Adrenal gland (tissue), 5 donors: ENCODE results near the gene ZFHX3.

Experiments
- POLR2A ChIP-seq, 2 donors: fragments of 450-650 bp; IDR thresholded peaks; one replicate each; pipeline ENCODE4 v1.6.1; 2017; ENCODE audit warnings: antibody characterized with exemption in 2 of 2, mild to moderate bottlenecking in 2 of 2, moderate library complexity in 1 of 2
- TF ChIP-seq, protein P1 (sequence below), 6 experiments: fragments of 450-650 bp in 4 of 6; fragments of 200-600 bp in 2 of 6; sonication (generic) in 1 of 6; IDR thresholded peaks; 1 replicate in 5 of 6; 2 replicates in 1 of 6; pipeline versions ENCODE4 v1.5.1 to v1.8.0; 2016 to 2021; ENCODE audit warnings: antibody characterized with exemption in 6 of 6, mild to moderate bottlenecking in 2 of 6, moderate library complexity in 1 of 6
- donor health status: DM: no; HTN: no; CAD: no.

DNA sequence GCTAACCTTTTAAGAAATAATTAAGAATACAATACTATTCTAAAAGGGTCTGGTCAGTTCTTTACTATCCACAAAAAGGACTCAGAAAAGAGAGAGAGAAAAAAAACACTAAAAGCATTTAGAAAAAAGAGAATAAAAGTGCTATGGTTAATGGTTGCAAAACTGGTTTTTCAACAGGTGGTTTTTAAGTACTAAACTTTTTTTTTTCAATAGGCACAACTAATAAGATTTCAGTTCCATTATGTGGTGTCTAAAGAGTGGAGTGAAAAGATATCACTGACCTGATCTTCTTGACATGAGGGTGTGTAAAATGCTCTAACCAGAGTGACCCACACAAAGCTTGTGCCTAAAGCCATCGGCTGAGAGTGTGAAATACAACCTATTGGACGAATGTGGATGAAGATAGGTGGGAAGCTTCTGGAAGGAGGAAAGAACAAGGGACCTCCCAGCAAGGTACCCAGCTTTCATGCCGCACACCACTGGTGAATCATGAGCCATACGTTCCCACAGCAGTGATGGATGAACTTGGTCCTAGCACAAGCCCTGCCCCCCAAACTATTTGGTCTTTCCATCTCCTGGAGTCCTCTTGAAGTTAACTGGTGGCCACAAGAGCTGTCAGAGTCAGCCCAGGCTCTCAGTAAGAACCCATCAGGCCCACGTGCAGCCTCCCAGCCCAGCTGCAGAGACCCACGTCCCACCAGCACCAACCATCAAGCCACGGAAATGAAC lies 103.0 kb downstream of the ZFHX3 start:
- TF ChIP-seq, protein P1, sequence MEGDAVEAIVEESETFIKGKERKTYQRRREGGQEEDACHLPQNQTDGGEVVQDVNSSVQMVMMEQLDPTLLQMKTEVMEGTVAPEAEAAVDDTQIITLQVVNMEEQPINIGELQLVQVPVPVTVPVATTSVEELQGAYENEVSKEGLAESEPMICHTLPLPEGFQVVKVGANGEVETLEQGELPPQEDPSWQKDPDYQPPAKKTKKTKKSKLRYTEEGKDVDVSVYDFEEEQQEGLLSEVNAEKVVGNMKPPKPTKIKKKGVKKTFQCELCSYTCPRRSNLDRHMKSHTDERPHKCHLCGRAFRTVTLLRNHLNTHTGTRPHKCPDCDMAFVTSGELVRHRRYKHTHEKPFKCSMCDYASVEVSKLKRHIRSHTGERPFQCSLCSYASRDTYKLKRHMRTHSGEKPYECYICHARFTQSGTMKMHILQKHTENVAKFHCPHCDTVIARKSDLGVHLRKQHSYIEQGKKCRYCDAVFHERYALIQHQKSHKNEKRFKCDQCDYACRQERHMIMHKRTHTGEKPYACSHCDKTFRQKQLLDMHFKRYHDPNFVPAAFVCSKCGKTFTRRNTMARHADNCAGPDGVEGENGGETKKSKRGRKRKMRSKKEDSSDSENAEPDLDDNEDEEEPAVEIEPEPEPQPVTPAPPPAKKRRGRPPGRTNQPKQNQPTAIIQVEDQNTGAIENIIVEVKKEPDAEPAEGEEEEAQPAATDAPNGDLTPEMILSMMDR (IDR thresholded peaks at IDR 0.05), result no peak
- TF ChIP-seq POLR2A (IDR thresholded peaks at IDR 0.05), result no peak
